ENCODE measurements around the gene AXIN2.

AXIN2 gene

GRCh38 chr17:65533852-65534457, 27.5 kb downstream of the AXIN2 start:
- CTCF ChIA-PET, result no interaction called here
- Histone ChIP-seq H3K4me1 (ENCODE audit: control insufficient read depth, insufficient read depth, low read length) (peaks cover 12% of the 10 kb centered on the region), H3K36me3 (ENCODE audit: control insufficient read depth in 2 of 2, insufficient read depth in 1 of 2, low read length in 2 of 2) (peaks cover 15 to 85% of the 10 kb centered on the region in 2 experiments), H3K4me3 (ENCODE audit: low read depth, low read length) (no peak overlapping the region), H3K9me3 (ENCODE audit: control insufficient read depth, insufficient read depth, low read depth, low read length) (no peaks in the 10 kb centered on the region), H3K27ac (ENCODE audit: extremely low read depth, low read depth, low read length) (no peak overlapping the region)
- POLR2A ChIA-PET, result no interaction called here
- TF ChIP-seq ZBTB20 (tag by site-specific recombination; IDR thresholded peaks at IDR 0.05), result no peak
- no peak for TF ChIP-seq PRDM6 (tag by site-specific recombination; IDR thresholded peaks at IDR 0.05)
- no peak for TF ChIP-seq ZNF707 (tag by site-specific recombination; IDR thresholded peaks at IDR 0.05)
- no peak for TF ChIP-seq ZNF292 (tag by site-specific recombination; IDR thresholded peaks at IDR 0.05; ENCODE audit: borderline replicate concordance, low read depth)
- no peak for TF ChIP-seq ZBTB21 (tag by site-specific recombination; IDR thresholded peaks at IDR 0.05)
- TF ChIP-seq ZSCAN16 (tag by site-specific recombination; IDR thresholded peaks at IDR 0.05), result no peak
- no peak for TF ChIP-seq ZBTB48 (tag by site-specific recombination; IDR thresholded peaks at IDR 0.05)
- TF ChIP-seq BCL11B (tag by site-specific recombination; IDR thresholded peaks at IDR 0.05; ENCODE audit: low read depth), result no peak
- no peak for TF ChIP-seq ZNF146 (tag by site-specific recombination; IDR thresholded peaks at IDR 0.05)
- TF ChIP-seq ELK4 (IDR thresholded peaks at IDR 0.05; ENCODE audit: borderline replicate concordance, low read depth, low read length), result no peak
- no peak for TF ChIP-seq ZNF280D (tag by site-specific recombination; IDR thresholded peaks at IDR 0.05)
- no peak for TF ChIP-seq ZFP3 (tag by site-specific recombination; IDR thresholded peaks at IDR 0.05; ENCODE audit: low read depth)
- no peak for TF ChIP-seq PRDM2 (tag by site-specific recombination; IDR thresholded peaks at IDR 0.05; ENCODE audit: borderline replicate concordance)
- no peak for TF ChIP-seq ZBTB49 (tag by site-specific recombination; IDR thresholded peaks at IDR 0.05; ENCODE audit: low read depth)
- TF ChIP-seq ZNF473 (tag by site-specific recombination; IDR thresholded peaks at IDR 0.05), result no peak
- no peak for TF ChIP-seq FEZF1 (tag by site-specific recombination; IDR thresholded peaks at IDR 0.05)
- no peak for TF ChIP-seq ZNF561 (tag by site-specific recombination; IDR thresholded peaks at IDR 0.05; ENCODE audit: borderline replicate concordance)
